ENCODE measurements around the gene ATF4.

DNA sequence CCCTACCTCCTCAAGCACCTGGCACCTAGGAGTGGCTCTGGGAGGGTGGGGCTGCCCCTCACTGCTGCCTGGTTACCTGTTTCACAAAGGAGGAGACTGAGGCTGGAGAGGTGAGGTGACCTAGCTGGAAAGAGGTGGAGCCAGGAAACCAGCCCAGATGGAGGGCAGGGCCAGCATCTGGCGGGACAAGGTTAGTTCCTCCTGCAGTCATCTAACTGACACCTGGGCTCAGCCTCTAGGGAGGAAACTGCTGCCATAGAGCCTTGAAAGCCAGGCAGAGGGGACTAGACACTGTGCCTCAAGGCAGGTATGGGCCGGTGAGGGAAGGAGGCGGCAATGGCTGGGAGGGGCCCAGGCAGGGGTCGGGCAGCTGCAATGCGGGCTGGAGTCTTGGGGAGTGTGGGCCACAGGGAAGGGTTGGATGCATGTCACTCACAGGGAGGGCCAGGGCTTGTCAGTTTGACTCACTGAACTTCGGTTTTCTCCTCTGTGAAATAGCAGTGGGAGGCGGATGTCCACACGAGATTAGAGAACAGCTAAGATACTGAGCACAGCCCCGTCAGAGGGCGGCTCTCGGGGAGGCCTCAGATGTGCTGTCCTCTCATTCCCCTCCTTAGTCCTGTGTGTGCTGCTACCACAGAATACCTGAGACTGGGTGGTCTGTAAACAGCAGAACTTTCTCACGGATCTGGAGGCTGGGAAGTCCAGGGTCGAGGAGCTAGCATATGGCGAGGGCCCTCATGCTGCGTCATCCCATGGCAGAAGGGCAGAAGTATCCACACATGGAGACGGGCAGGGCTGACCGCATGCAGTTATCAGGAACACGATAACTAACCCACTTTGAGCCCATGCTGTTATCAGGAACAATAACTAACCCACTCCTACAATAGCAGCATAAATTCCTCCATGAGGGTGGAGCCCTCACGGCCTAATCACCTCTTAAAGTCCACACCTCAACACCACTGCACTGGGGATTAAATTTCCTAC is 47.5 kb upstream of the ATF4 start:
- TF ChIP-seq, protein P1, sequence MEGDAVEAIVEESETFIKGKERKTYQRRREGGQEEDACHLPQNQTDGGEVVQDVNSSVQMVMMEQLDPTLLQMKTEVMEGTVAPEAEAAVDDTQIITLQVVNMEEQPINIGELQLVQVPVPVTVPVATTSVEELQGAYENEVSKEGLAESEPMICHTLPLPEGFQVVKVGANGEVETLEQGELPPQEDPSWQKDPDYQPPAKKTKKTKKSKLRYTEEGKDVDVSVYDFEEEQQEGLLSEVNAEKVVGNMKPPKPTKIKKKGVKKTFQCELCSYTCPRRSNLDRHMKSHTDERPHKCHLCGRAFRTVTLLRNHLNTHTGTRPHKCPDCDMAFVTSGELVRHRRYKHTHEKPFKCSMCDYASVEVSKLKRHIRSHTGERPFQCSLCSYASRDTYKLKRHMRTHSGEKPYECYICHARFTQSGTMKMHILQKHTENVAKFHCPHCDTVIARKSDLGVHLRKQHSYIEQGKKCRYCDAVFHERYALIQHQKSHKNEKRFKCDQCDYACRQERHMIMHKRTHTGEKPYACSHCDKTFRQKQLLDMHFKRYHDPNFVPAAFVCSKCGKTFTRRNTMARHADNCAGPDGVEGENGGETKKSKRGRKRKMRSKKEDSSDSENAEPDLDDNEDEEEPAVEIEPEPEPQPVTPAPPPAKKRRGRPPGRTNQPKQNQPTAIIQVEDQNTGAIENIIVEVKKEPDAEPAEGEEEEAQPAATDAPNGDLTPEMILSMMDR (conservative IDR thresholded peaks at IDR 0.05), result no peak
- no peak for TF ChIP-seq EZH2 (IDR thresholded peaks at IDR 0.05; ENCODE audit: low read depth)

Measured in PC-9 (cell line).